ENCODE results near the gene ISOC1.

ISOC1 gene

DNA sequence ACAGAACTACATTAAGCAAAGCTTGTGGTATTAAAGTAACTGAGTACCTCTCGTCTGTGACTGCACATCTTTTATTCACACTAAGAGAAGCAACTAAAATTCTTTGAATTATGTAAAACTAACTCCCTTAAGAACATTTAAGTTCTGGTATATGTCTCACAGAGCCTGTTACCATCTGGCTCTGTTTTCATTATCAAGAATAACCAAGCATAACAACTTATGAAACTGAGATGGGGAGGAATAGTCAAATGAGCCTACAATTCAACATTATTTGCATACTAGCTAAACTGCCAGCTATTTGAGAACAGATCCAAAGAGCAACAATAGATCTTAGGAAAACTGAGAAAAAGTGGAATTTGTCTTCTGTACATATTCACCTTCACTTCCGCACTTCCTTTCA lies 25.3 kb upstream of the ISOC1 start:
- Histone ChIP-seq H3K4me1 (ENCODE audit: control insufficient read depth in 1 of 2, insufficient read depth in 1 of 2, low read depth in 1 of 2, low read length in 1 of 2) (no peaks in the 10 kb centered on the region), H3K36me3 (no peaks in the 10 kb centered on the region)

DNA sequence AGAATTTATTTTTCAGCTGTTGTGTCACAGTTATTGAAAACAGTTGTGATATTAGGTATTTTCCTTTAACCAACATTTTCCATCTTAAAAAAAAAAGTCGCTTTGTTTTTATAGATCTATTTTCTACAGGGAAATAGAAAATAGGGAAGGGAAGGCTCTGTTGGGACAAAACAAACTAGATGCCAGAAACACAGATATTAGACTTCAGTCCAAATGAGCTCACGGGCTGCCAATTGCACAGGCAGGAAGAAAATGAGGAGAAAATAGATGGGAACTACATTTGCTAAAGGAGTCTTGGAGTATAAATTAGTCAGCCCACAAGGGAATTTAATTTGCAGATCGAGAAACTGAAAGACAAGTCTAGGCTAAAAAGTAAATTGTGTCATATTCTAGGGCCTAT lies 21.4 kb upstream of the ISOC1 start:
- Histone ChIP-seq H3K27ac (no peak overlapping the region), H3K9me3 (no peaks in the 10 kb centered on the region), H3K36me3 (no peaks in the 10 kb centered on the region), H3K4me1 (ENCODE audit: control insufficient read depth in 1 of 2, insufficient read depth in 1 of 2, low read depth in 1 of 2, low read length in 1 of 2) (no peaks in the 10 kb centered on the region), H3K27me3 (no peaks in the 10 kb centered on the region), H3K4me3 (ENCODE audit: low read depth in 1 of 2, low read length in 1 of 2) (no peak overlapping the region)
- TF ChIP-seq, protein P1, sequence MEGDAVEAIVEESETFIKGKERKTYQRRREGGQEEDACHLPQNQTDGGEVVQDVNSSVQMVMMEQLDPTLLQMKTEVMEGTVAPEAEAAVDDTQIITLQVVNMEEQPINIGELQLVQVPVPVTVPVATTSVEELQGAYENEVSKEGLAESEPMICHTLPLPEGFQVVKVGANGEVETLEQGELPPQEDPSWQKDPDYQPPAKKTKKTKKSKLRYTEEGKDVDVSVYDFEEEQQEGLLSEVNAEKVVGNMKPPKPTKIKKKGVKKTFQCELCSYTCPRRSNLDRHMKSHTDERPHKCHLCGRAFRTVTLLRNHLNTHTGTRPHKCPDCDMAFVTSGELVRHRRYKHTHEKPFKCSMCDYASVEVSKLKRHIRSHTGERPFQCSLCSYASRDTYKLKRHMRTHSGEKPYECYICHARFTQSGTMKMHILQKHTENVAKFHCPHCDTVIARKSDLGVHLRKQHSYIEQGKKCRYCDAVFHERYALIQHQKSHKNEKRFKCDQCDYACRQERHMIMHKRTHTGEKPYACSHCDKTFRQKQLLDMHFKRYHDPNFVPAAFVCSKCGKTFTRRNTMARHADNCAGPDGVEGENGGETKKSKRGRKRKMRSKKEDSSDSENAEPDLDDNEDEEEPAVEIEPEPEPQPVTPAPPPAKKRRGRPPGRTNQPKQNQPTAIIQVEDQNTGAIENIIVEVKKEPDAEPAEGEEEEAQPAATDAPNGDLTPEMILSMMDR (IDR thresholded peaks at IDR 0.05), result no peak

More for the DNA sequence above, 25.3 kb upstream of the ISOC1 start:
- Histone ChIP-seq H3K27ac (no peak overlapping the region), H3K27me3 (no peaks in the 10 kb centered on the region), H3K4me3 (ENCODE audit: low read depth in 1 of 2, low read length in 1 of 2) (no peak overlapping the region), H3K9me3 (no peaks in the 10 kb centered on the region)
- TF ChIP-seq, protein P1 (IDR thresholded peaks at IDR 0.05), result no peak

DNA sequence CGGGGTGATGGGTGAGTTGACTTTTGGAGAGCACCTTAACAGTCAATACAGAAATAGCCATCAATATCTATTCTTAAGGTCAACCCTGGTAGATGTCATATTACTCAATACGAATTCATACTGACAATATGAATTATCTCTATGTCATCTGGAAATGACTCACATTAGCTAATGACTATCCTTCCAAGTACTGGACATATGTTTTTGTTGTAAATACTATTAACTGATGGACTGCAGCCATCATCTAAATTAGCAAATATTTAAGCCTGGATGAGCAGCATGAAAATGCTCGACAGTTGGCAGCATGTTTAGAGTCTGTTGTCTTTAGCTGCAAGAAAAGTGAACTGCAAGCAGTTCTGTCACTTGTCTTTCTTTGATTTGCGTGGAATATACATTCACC lies 19.6 kb upstream of the ISOC1 start:
- H3K9me3 ChIP-seq, result no peaks in the 10 kb centered on the region
- no peaks in the 10 kb centered on the region for H3K4me1 ChIP-seq (ENCODE audit: control insufficient read depth in 1 of 2, insufficient read depth in 1 of 2, low read depth in 1 of 2, low read length in 1 of 2)
- H3K27me3 ChIP-seq, result no peaks in the 10 kb centered on the region
- no peaks in the 10 kb centered on the region for H3K36me3 ChIP-seq
- TF ChIP-seq, protein P1 (IDR thresholded peaks at IDR 0.05), result no peak
- no peak overlapping the region for H3K4me3 ChIP-seq (ENCODE audit: low read depth in 1 of 2, low read length in 1 of 2)
- no peak overlapping the region for H3K27ac ChIP-seq

DNA sequence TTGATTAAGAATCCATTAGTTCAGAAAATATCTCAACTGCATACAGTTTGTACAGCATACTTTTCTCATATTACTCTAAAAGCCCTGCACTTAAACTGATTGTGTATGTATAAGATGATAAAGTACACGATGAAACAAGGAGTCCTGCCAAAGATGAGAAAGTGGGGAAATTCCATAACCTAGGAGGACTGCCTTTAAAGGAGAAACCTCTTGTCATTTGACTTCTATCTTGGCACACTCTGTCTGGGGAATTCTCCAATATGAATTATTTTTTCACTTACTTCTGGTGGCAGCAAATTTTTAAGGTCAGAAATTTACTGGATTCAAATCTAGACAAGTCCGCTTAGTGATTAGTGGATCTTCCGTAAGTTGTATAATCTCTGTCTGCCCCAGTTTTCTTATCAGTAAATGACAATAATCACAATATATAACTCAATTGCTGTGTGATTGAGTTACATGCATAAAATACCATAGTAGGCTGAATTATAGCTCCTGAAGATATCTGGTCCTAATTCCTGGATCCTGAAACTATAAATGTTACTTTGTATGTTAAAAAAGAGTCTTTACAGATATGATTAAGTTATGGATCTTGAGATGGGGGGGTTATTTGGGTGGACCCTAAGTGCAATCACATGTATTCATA lies 17.0 kb upstream of the ISOC1 start:
- Histone ChIP-seq H3K36me3 (no peaks in the 10 kb centered on the region), H3K9me3 (no peaks in the 10 kb centered on the region), H3K4me1 (ENCODE audit: control insufficient read depth in 1 of 2, insufficient read depth in 1 of 2, low read depth in 1 of 2, low read length in 1 of 2) (no peaks in the 10 kb centered on the region), H3K4me3 (ENCODE audit: low read depth in 1 of 2, low read length in 1 of 2) (no peak overlapping the region), H3K27ac (no peak overlapping the region), H3K27me3 (no peaks in the 10 kb centered on the region)
- TF ChIP-seq, protein P1 (IDR thresholded peaks at IDR 0.05), result no peak

DNA sequence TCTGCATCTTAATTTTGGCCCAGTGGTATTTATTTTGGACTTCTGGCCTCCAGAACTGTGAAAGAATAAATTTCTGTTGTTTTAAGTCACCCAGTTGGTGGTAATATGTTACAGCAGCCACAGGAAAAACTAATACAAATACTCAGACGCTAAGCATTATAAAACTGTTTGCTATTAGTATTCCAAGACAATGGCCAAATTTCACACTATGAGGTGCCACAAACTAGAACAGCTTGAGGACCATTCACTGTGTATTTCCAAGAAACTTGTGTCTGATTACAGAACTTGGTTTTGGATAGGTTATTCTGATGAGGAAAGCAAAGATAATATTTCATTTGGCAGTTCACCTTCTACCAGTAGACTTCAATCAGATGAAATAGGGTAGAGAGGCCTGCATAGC lies 16.3 kb upstream of the ISOC1 start:
- TF ChIP-seq, protein P1 (IDR thresholded peaks at IDR 0.05), result no peak
- Histone ChIP-seq H3K27ac (no peak overlapping the region), H3K4me1 (ENCODE audit: control insufficient read depth in 1 of 2, insufficient read depth in 1 of 2, low read depth in 1 of 2, low read length in 1 of 2) (no peaks in the 10 kb centered on the region), H3K9me3 (no peaks in the 10 kb centered on the region), H3K36me3 (no peaks in the 10 kb centered on the region), H3K4me3 (ENCODE audit: low read depth in 1 of 2, low read length in 1 of 2) (no peak overlapping the region), H3K27me3 (no peaks in the 10 kb centered on the region)

Data from neutrophil (primary cell).